GM21447 (cell line): Measurements from ENCODE around the gene SLC3A2.

Experiments used
- ATAC-seq: cut with Tn5 transposase; IDR thresholded peaks from one replicate; pipeline ENCODE4 v1.9.1; 2021; ENCODE audit not compliant: unreplicated experiment

Gene SLC3A2

GRCh38 chr11:62880231-62880802 is 379 bp upstream of the SLC3A2 start:
- peak; percentile 20 for ATAC-seq

GRCh38 chr11:62881579-62882430 is 1.1 kb downstream of the SLC3A2 start:
- peak; percentile 45 for ATAC-seq

- ATAC-seq: no peak
Measured at GRCh38 chr11:62882431-62882749, 1.7 kb downstream of the SLC3A2 start.

GRCh38 chr11:62882788-62883501 is 2.2 kb downstream of the SLC3A2 start:
- ATAC-seq: no peak

GRCh38 chr11:62883673-62884072 is 3.0 kb downstream of the SLC3A2 start:
- ATAC-seq: no peak

GRCh38 chr11:62885137-62885750 is 4.5 kb downstream of the SLC3A2 start:
- no peak for ATAC-seq

GRCh38 chr11:62888406-62888805 is 7.7 kb downstream of the SLC3A2 start:
- no peak for ATAC-seq

- ATAC-seq: no peak
Measured at GRCh38 chr11:62889126-62889483, 8.4 kb downstream of the SLC3A2 start.

GRCh38 chr11:62889484-62890437 is 9.1 kb downstream of the SLC3A2 start:
- no peak for ATAC-seq

- no peak for ATAC-seq
Measured at GRCh38 chr11:62892077-62892922, 11.6 kb downstream of the SLC3A2 start.

- no peak for ATAC-seq
Measured at GRCh38 chr11:62895501-62895900, 14.8 kb downstream of the SLC3A2 start.

GRCh38 chr11:62896049-62896448 is 15.4 kb downstream of the SLC3A2 start:
- ATAC-seq: no peak

- no peak for ATAC-seq
Measured at GRCh38 chr11:62897311-62897710, 16.6 kb downstream of the SLC3A2 start.

GRCh38 chr11:62898027-62898426 is 17.3 kb downstream of the SLC3A2 start:
- ATAC-seq: no peak

GRCh38 chr11:62902932-62903331 is 22.2 kb downstream of the SLC3A2 start:
- ATAC-seq: no peak

- ATAC-seq: no peak
Measured at GRCh38 chr11:62905296-62905695, 24.6 kb downstream of the SLC3A2 start.

- ATAC-seq: peak; percentile 59
Measured at GRCh38 chr11:62905927-62906531, 25.3 kb downstream of the SLC3A2 start.

GRCh38 chr11:62908468-62909072 is 27.9 kb downstream of the SLC3A2 start:
- no peak for ATAC-seq
